ENCODE data around the gene MTERF1. TPM values are rescaled to one million over a fixed set of nuclear protein-coding genes. Genes with fewer than 3 reads are reported as not detected.
A peak's percentile ranks its signal among the peaks of the same experiment; 100 is the strongest.

MTERF1 gene, protein sequence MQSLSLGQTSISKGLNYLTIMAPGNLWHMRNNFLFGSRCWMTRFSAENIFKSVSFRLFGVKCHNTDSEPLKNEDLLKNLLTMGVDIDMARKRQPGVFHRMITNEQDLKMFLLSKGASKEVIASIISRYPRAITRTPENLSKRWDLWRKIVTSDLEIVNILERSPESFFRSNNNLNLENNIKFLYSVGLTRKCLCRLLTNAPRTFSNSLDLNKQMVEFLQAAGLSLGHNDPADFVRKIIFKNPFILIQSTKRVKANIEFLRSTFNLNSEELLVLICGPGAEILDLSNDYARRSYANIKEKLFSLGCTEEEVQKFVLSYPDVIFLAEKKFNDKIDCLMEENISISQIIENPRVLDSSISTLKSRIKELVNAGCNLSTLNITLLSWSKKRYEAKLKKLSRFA
- total RNA-seq (2021) (12.0 to 15.5 TPM (median 12.4 TPM) in 3 replicates), Bru-seq, nascent RNA (percentile 94 among the genes with signal in this experiment)
- long read RNA-seq, experiment 1, transcript MTERF1-204 (2 exons, 720 nt) = minor isoform, 5 of 98 reads
- long read RNA-seq, experiment 1, transcript MTERF1-201 (3 exons, 1,997 nt) = major isoform, 71 of 98 reads
- long read RNA-seq, experiment 1, partial matches to known transcripts = 0 of 98 reads
- long read RNA-seq, experiment 1, other reads (novel, unspliced or antisense) = 13 of 98 reads
- long read RNA-seq, experiment 2, transcript MTERF1-204 (2 exons, 720 nt) = major isoform, 9 of 23 reads
- long read RNA-seq, experiment 2, partial matches to known transcripts = 0 of 23 reads
- long read RNA-seq, experiment 2, other reads (novel, unspliced or antisense) = 10 of 23 reads
- long read RNA-seq, experiment 3, transcript MTERF1-201 (3 exons, 1,997 nt) = major isoform, 22 of 28 reads
- long read RNA-seq, experiment 3, partial matches to known transcripts = 0 of 28 reads
- long read RNA-seq, experiment 3, other reads (novel, unspliced or antisense) = 0 of 28 reads

DNA sequence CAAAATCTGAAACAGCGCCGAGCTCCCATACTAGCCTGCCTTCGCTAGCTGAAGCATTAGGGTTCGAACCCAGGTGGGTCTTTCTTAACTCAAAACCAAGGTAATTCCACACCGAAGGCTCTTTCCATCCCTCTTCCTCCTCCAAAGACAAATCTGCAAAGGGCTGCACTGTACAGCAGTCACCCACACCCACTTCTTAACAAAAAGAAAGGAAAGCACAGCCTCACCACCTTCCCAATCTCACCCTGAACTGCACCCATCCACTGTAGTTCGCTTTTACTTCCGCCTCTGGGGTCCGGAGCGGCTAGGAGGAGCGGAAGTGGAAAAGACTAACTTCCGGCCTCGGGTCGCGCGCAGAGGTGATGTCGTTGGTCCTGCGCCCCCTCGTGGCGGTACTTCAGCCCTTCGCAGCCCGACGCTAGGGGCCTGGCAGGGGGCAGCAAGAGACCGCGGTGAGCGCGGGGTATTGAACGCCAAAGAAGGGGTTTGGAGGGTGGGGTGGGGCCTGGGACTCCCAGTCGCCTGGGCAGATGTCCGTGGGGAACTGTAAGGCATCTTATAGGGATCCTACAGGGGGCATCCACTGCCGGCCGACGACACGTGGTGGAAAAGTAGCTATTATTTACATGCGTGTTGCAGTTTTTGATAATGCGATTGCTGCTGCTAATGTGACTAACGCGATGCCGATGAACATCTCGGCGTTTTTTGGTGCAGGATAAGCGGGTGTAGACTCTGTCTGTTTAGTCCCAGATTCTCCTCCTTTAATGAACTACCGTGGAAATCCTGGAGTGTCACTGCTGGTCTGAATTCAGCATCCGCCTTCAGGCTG, at the start of gene MTERF1:
Gene MTERF1 (minus strand): TSS at position 290 of the 829 bp plus-strand sequence. CDS start 619 bp downstream, outside the sequence.
- POLR2A ChIA-PET = no interaction called here
- peaks cover 7% of the 10 kb centered on the region for H3K9me3 Mint-ChIP-seq
- ATAC-seq (peak; percentile 98), DNase-seq (ENCODE audit: low spot score) (peak; percentile 94)
- H3K27ac Mint-ChIP-seq = peak within 1 kb of the TSS; percentile 86
- peak within 1 kb of the TSS; percentile 91 for H3K4me3 Mint-ChIP-seq
- CTCF ChIA-PET = interaction anchor here (0.6 to 2.4 kb wide), 17 partner anchors 11 to 648 kb away, joined by 3 to 21 read pairs (median 3); partner anchors contain the start of genes AKAP9, GATAD1, PEX1 and RBM48
- H3K27me3 Mint-ChIP-seq (ENCODE audit: low read depth) = peaks cover 6% of the 10 kb centered on the region
- H3K36me3 Mint-ChIP-seq = peaks cover 6% of the 10 kb centered on the region
- H3K4me1 Mint-ChIP-seq = peaks cover 12% of the 10 kb centered on the region
- TF ChIP-seq, protein P1, sequence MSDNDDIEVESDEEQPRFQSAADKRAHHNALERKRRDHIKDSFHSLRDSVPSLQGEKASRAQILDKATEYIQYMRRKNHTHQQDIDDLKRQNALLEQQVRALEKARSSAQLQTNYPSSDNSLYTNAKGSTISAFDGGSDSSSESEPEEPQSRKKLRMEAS (CRISPR knock-in tag; IDR thresholded peaks at IDR 0.05) = peak; percentile 62; the same call in 1 of the 2 replicates
- TF ChIP-seq ZNF423 (CRISPR knock-in tag; IDR thresholded peaks at IDR 0.05) (0 out of 2 replicates have a peak, but pooled peaks have one; percentile 27), ZNF671 (CRISPR knock-in tag; IDR thresholded peaks at IDR 0.05) (no peak), CREM (CRISPR knock-in tag; IDR thresholded peaks at IDR 0.05) (peak; percentile 62; the same call in 1 of the 2 replicates), SMAD4 (CRISPR knock-in tag; IDR thresholded peaks at IDR 0.05) (no peak), TEAD1 (CRISPR knock-in tag; IDR thresholded peaks at IDR 0.05) (peak; percentile 88), NFE2L1 (CRISPR knock-in tag; IDR thresholded peaks at IDR 0.05) (0 out of 2 replicates have a peak, but pooled peaks have one; percentile 36), ZNF219 (CRISPR knock-in tag; IDR thresholded peaks at IDR 0.05; ENCODE audit: borderline replicate concordance) (no peak), NR3C1 (CRISPR knock-in tag; conservative IDR thresholded peaks at IDR 0.05; ENCODE audit: low read depth) (no peak), CREB1 (CRISPR knock-in tag; IDR thresholded peaks at IDR 0.05) (no peak), GRHL2 (CRISPR knock-in tag; IDR thresholded peaks at IDR 0.05; ENCODE audit: insufficient replicate concordance, severe bottlenecking) (no peak), TP53 (CRISPR knock-in tag; IDR thresholded peaks at IDR 0.05) (no peak), ZNF416 (CRISPR knock-in tag; IDR thresholded peaks at IDR 0.05) (no peak), ZNF396 (CRISPR knock-in tag; IDR thresholded peaks at IDR 0.05; ENCODE audit: borderline replicate concordance) (no peak)
- TF ChIP-seq, protein P2, sequence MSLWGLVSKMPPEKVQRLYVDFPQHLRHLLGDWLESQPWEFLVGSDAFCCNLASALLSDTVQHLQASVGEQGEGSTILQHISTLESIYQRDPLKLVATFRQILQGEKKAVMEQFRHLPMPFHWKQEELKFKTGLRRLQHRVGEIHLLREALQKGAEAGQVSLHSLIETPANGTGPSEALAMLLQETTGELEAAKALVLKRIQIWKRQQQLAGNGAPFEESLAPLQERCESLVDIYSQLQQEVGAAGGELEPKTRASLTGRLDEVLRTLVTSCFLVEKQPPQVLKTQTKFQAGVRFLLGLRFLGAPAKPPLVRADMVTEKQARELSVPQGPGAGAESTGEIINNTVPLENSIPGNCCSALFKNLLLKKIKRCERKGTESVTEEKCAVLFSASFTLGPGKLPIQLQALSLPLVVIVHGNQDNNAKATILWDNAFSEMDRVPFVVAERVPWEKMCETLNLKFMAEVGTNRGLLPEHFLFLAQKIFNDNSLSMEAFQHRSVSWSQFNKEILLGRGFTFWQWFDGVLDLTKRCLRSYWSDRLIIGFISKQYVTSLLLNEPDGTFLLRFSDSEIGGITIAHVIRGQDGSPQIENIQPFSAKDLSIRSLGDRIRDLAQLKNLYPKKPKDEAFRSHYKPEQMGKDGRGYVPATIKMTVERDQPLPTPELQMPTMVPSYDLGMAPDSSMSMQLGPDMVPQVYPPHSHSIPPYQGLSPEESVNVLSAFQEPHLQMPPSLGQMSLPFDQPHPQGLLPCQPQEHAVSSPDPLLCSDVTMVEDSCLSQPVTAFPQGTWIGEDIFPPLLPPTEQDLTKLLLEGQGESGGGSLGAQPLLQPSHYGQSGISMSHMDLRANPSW (CRISPR knock-in tag; conservative IDR thresholded peaks at IDR 0.05; ENCODE audit: low read depth) = no peak
- TF ChIP-seq, protein P3, sequence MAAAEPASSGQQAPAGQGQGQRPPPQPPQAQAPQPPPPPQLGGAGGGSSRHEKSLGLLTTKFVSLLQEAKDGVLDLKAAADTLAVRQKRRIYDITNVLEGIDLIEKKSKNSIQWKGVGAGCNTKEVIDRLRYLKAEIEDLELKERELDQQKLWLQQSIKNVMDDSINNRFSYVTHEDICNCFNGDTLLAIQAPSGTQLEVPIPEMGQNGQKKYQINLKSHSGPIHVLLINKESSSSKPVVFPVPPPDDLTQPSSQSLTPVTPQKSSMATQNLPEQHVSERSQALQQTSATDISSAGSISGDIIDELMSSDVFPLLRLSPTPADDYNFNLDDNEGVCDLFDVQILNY (CRISPR knock-in tag; IDR thresholded peaks at IDR 0.05) = no peak
- TF ChIP-seq, protein P4, sequence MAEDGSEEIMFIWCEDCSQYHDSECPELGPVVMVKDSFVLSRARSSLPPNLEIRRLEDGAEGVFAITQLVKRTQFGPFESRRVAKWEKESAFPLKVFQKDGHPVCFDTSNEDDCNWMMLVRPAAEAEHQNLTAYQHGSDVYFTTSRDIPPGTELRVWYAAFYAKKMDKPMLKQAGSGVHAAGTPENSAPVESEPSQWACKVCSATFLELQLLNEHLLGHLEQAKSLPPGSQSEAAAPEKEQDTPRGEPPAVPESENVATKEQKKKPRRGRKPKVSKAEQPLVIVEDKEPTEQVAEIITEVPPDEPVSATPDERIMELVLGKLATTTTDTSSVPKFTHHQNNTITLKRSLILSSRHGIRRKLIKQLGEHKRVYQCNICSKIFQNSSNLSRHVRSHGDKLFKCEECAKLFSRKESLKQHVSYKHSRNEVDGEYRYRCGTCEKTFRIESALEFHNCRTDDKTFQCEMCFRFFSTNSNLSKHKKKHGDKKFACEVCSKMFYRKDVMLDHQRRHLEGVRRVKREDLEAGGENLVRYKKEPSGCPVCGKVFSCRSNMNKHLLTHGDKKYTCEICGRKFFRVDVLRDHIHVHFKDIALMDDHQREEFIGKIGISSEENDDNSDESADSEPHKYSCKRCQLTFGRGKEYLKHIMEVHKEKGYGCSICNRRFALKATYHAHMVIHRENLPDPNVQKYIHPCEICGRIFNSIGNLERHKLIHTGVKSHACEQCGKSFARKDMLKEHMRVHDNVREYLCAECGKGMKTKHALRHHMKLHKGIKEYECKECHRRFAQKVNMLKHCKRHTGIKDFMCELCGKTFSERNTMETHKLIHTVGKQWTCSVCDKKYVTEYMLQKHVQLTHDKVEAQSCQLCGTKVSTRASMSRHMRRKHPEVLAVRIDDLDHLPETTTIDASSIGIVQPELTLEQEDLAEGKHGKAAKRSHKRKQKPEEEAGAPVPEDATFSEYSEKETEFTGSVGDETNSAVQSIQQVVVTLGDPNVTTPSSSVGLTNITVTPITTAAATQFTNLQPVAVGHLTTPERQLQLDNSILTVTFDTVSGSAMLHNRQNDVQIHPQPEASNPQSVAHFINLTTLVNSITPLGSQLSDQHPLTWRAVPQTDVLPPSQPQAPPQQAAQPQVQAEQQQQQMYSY (CRISPR knock-in tag; IDR thresholded peaks at IDR 0.05) = no peak
- TF ChIP-seq, protein P5, sequence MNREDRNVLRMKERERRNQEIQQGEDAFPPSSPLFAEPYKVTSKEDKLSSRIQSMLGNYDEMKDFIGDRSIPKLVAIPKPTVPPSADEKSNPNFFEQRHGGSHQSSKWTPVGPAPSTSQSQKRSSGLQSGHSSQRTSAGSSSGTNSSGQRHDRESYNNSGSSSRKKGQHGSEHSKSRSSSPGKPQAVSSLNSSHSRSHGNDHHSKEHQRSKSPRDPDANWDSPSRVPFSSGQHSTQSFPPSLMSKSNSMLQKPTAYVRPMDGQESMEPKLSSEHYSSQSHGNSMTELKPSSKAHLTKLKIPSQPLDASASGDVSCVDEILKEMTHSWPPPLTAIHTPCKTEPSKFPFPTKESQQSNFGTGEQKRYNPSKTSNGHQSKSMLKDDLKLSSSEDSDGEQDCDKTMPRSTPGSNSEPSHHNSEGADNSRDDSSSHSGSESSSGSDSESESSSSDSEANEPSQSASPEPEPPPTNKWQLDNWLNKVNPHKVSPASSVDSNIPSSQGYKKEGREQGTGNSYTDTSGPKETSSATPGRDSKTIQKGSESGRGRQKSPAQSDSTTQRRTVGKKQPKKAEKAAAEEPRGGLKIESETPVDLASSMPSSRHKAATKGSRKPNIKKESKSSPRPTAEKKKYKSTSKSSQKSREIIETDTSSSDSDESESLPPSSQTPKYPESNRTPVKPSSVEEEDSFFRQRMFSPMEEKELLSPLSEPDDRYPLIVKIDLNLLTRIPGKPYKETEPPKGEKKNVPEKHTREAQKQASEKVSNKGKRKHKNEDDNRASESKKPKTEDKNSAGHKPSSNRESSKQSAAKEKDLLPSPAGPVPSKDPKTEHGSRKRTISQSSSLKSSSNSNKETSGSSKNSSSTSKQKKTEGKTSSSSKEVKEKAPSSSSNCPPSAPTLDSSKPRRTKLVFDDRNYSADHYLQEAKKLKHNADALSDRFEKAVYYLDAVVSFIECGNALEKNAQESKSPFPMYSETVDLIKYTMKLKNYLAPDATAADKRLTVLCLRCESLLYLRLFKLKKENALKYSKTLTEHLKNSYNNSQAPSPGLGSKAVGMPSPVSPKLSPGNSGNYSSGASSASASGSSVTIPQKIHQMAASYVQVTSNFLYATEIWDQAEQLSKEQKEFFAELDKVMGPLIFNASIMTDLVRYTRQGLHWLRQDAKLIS (CRISPR knock-in tag; IDR thresholded peaks at IDR 0.05; ENCODE audit: borderline replicate concordance) = no peak
- TF ChIP-seq, protein P6, sequence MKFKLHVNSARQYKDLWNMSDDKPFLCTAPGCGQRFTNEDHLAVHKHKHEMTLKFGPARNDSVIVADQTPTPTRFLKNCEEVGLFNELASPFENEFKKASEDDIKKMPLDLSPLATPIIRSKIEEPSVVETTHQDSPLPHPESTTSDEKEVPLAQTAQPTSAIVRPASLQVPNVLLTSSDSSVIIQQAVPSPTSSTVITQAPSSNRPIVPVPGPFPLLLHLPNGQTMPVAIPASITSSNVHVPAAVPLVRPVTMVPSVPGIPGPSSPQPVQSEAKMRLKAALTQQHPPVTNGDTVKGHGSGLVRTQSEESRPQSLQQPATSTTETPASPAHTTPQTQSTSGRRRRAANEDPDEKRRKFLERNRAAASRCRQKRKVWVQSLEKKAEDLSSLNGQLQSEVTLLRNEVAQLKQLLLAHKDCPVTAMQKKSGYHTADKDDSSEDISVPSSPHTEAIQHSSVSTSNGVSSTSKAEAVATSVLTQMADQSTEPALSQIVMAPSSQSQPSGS (CRISPR knock-in tag; IDR thresholded peaks at IDR 0.05; ENCODE audit: borderline replicate concordance, low read depth) = no peak

All from WTC11 (cell line).